Adrenal gland (tissue), 5 donors: ENCODE measurements around the gene PTPRO.

ENCODE experiments used
- CTCF ChIP-seq, 6 experiments: fragments of 450-650 bp in 4 of 6; fragments of 200-600 bp in 2 of 6; sonication (generic) in 1 of 6; IDR thresholded peaks; 1 replicate in 5 of 6; 2 replicates in 1 of 6; pipeline versions ENCODE4 v1.5.1 to v1.8.0; 2016 to 2021; ENCODE audit warnings: antibody characterized with exemption in 6 of 6, mild to moderate bottlenecking in 2 of 6, moderate library complexity in 1 of 6
- POLR2A ChIP-seq, 2 donors: fragments of 450-650 bp; IDR thresholded peaks; one replicate each; pipeline ENCODE4 v1.6.1; 2017; ENCODE audit warnings: antibody characterized with exemption in 2 of 2, mild to moderate bottlenecking in 2 of 2, moderate library complexity in 1 of 2
- donor health status: DM: no; HTN: no; CAD: no.

GRCh38 chr12:15575671-15576541 is 253.6 kb downstream of the PTPRO start:
- TF ChIP-seq CTCF (IDR thresholded peaks at IDR 0.05) (no peak), POLR2A (IDR thresholded peaks at IDR 0.05) (no peak)
